GM23248 (cell line): Measurements from ENCODE around the gene QRICH1. TPM values are rescaled to one million over a fixed set of nuclear protein-coding genes. Genes with fewer than 3 reads are reported as not detected.

Experiments used
- DNase-seq: peaks from one replicate; pipeline ENCODE4 v3.0.0-alpha.2; 2015
- H2AFZ ChIP-seq: fragments of 200-600 bp; sonication (generic); 2 replicates; pipeline ENCODE4 v1.6.1; 2016; ENCODE audit warnings: antibody characterized with exemption
- H3F3A ChIP-seq: fragments of 200-600 bp; sonication (generic); 2 replicates; pipeline ENCODE4 v1.6.1; 2016; ENCODE audit warnings: mild to moderate bottlenecking, antibody characterized with exemption, mixed run types; ENCODE audit not compliant: insufficient read depth
- H3K27ac ChIP-seq: fragments of 200-600 bp; sonication (generic); 2 replicates; pipeline ENCODE4 v1.5.1; 2016; ENCODE audit warnings: mild to moderate bottlenecking
- H3K27me3 ChIP-seq: fragments of 200-600 bp; sonication (generic); replicated peaks from 2 replicates; pipeline ENCODE4 v1.6.1; 2016; ENCODE audit warnings: mild to moderate bottlenecking; ENCODE audit not compliant: insufficient read depth
- H3K36me3 ChIP-seq: fragments of 200-600 bp; sonication (generic); 2 replicates; pipeline ENCODE4 v1.6.1; 2016; ENCODE audit warnings: low read depth, mild to moderate bottlenecking
- H3K4me1 ChIP-seq: fragments of 200-600 bp; sonication (generic); 2 replicates; pipeline ENCODE4 v1.6.1; 2016; ENCODE audit warnings: mild to moderate bottlenecking; ENCODE audit not compliant: insufficient read depth
- H3K4me2 ChIP-seq: fragments of 200-600 bp; sonication (generic); one replicate; pipeline ENCODE4 v1.6.1; 2016; ENCODE audit warnings: mild to moderate bottlenecking; ENCODE audit not compliant: unreplicated experiment
- H3K4me3 ChIP-seq: fragments of 200-600 bp; sonication (generic); 2 replicates; pipeline ENCODE4 v1.5.1; 2016; ENCODE audit warnings: mild to moderate bottlenecking
- H3K79me2 ChIP-seq: fragments of 200-600 bp; sonication (generic); 2 replicates; pipeline ENCODE4 v1.6.1; 2016; ENCODE audit warnings: mild to moderate bottlenecking; ENCODE audit not compliant: insufficient read depth
- H3K9ac ChIP-seq: fragments of 200-600 bp; sonication (generic); 2 replicates; pipeline ENCODE4 v1.6.1; 2016; ENCODE audit warnings: mild to moderate bottlenecking
- H3K9me2 ChIP-seq: fragments of 200-600 bp; sonication (generic); 2 replicates; pipeline ENCODE4 v1.6.1; 2016; ENCODE audit warnings: mixed run types, mild to moderate bottlenecking, moderate library complexity; ENCODE audit not compliant: insufficient read depth
- H3K9me3 ChIP-seq: fragments of 200-600 bp; sonication (generic); one replicate; pipeline ENCODE4 v1.6.1; 2017; ENCODE audit warnings: low read depth
- H4K20me1 ChIP-seq: fragments of 200-600 bp; sonication (generic); 2 replicates; pipeline ENCODE4 v1.6.0; 2016; ENCODE audit not compliant: insufficient read depth
- EZH2 ChIP-seq: fragments of 200-600 bp; sonication (generic); IDR thresholded peaks from 2 replicates; pipeline ENCODE4 v1.6.1; 2018; ENCODE audit warnings: antibody characterized with exemption, mild to moderate bottlenecking; ENCODE audit not compliant: insufficient read depth, poor library complexity, severe bottlenecking
- EZH2phosphoT487 ChIP-seq: fragments of 200-600 bp; sonication (generic); IDR thresholded peaks from 2 replicates; pipeline ENCODE4 v1.6.1; 2018; ENCODE audit warnings: antibody characterized with exemption, moderate library complexity, mild to moderate bottlenecking, low read depth; ENCODE audit not compliant: insufficient read depth
- WGBS, 2 experiments: methylation state at CpG; one replicate each; pipeline ENCODE4 v1.1.6; 2015 to 2017; ENCODE audit warnings: low lambda C conversion rate in 2 of 2, low coverage in 1 of 2; ENCODE audit errors: missing lambda C conversion rate in 2 of 2; 5-methylcytosine and 5-hydroxymethylcytosine counted together
- in situ Hi-C: fragments of 300-500 bp; cut with MboI; formaldehyde crosslinking; loops from 2 replicates; pipeline ENCODE4 v1.15.0; 2020
- polyA plus RNA-seq: library from polyadenylated mRNA; unstranded; fragments of >200 nt; fragmentation: Nextera tagmentation; extraction: Ambion mirVana; gene quantifications from 2 replicates; pipeline ENCODE4 v1.2.1, GENCODE V29; 2016
- total RNA-seq: library from RNA; depleted of rRNA; stranded (reverse); fragments of >200 nt; shearing (Covaris generic); gene quantifications from 2 replicates; pipeline ENCODE4 v1.2.3, GENCODE V29; 2014

The QRICH1 gene
- total and polyA plus RNA-seq, 2 experiments from 2014 or later: 29.0 to 107 TPM

- Histone ChIP-seq H3F3A (peaks cover 34% of the 10 kb centered on the region), H3K4me1 (peaks cover 9% of the 10 kb centered on the region; the same call in 1 of the 2 replicates), H3K9me3 (no peaks in the 10 kb centered on the region), H3K27ac (peak within 1 kb of the TSS; percentile 73), H3K9ac (peak within 1 kb of the TSS; percentile 86), H3K9me2 (no peaks in the 10 kb centered on the region), H3K79me2 (peaks cover 36% of the 10 kb centered on the region), H3K36me3 (peaks cover 24% of the 10 kb centered on the region; the same call in 1 of the 2 replicates), H3K4me2 (peak within 1 kb of the TSS; percentile 84), H3K27me3 (no peaks in the 10 kb centered on the region), H4K20me1 (no peaks in the 10 kb centered on the region), H3K4me3 (peak within 1 kb of the TSS; percentile 76), H2AFZ (peak within 1 kb of the TSS; percentile 14)
- in situ Hi-C loops: no loop called here
- 1 to 2% methylated on average over 54 to 60 of the region's 70 CpGs for WGBS, 2 experiments
- TF ChIP-seq EZH2 (no peak), EZH2phosphoT487 (no peak)
- peak; percentile 95 for DNase-seq
Observed at GRCh38 chr3:49120438-49121131, 26.7 kb upstream of the QRICH1 start, which contains the start of gene USP19. Gene USP19 (minus strand): TSS chr3:49120823. CDS start chr3:49119145, 1,678 bp downstream.

GRCh38 chr3:49120096-49120437 lies 26.2 kb upstream of the QRICH1 start:
- Histone ChIP-seq H3K27ac (peak overlapping the region; percentile 73), H3K4me3 (peak overlapping the region; percentile 76), H3K9ac (peak overlapping the region; percentile 86), H3K9me3 (no peaks in the 10 kb centered on the region), H3F3A (peaks cover 34% of the 10 kb centered on the region), H3K4me2 (peak overlapping the region; percentile 84), H3K27me3 (no peaks in the 10 kb centered on the region), H3K36me3 (peaks cover 27% of the 10 kb centered on the region; the same call in 1 of the 2 replicates), H2AFZ (peak overlapping the region; percentile 14), H3K9me2 (no peaks in the 10 kb centered on the region), H3K4me1 (peaks cover 9% of the 10 kb centered on the region; the same call in 1 of the 2 replicates), H3K79me2 (peaks cover 36% of the 10 kb centered on the region), H4K20me1 (no peaks in the 10 kb centered on the region)
- in situ Hi-C loops: no loop called here
- no peak for TF ChIP-seq EZH2
- TF ChIP-seq EZH2phosphoT487: no peak
- peak; percentile 48 for DNase-seq
- WGBS, 2 experiments: 1 to 2% methylated on average over 8 to 9 of the region's 9 CpGs

GRCh38 chr3:49119439-49119838 lies 25.6 kb upstream of the QRICH1 start:
- 34 to 41% methylated on average over 3 of the region's 3 CpGs for WGBS, 2 experiments
- H3K9me2 ChIP-seq: no peaks in the 10 kb centered on the region
- peaks cover 36% of the 10 kb centered on the region for H3K79me2 ChIP-seq
- peak overlapping the region; percentile 73 for H3K27ac ChIP-seq
- H3K9me3 ChIP-seq: no peaks in the 10 kb centered on the region
- H3K27me3 ChIP-seq: no peaks in the 10 kb centered on the region
- peaks cover 31% of the 10 kb centered on the region for H3F3A ChIP-seq
- peak overlapping the region; percentile 86 for H3K9ac ChIP-seq
- peak overlapping the region; percentile 76 for H3K4me3 ChIP-seq
- peaks cover 9% of the 10 kb centered on the region; the same call in 1 of the 2 replicates for H3K4me1 ChIP-seq
- peak; percentile 82 for DNase-seq
- H3K36me3 ChIP-seq: peaks cover 29% of the 10 kb centered on the region
- no peak overlapping the region for H2AFZ ChIP-seq
- in situ Hi-C loops: no loop called here
- H4K20me1 ChIP-seq: no peaks in the 10 kb centered on the region
- H3K4me2 ChIP-seq: peak overlapping the region; percentile 84
- TF ChIP-seq EZH2phosphoT487 (no peak), EZH2 (no peak)

- Histone ChIP-seq H3K4me2 (peak overlapping the region; percentile 84), H3K27me3 (no peaks in the 10 kb centered on the region), H3F3A (peaks cover 30% of the 10 kb centered on the region), H3K9me3 (no peaks in the 10 kb centered on the region), H3K9me2 (no peaks in the 10 kb centered on the region), H3K4me3 (peak overlapping the region; percentile 76), H3K9ac (peak overlapping the region; percentile 86; the same call in 1 of the 2 replicates), H3K79me2 (peaks cover 36% of the 10 kb centered on the region), H3K4me1 (peaks cover 9% of the 10 kb centered on the region; the same call in 1 of the 2 replicates), H3K27ac (peak overlapping the region; percentile 73), H3K36me3 (peaks cover 31% of the 10 kb centered on the region), H2AFZ (no peak overlapping the region), H4K20me1 (no peaks in the 10 kb centered on the region)
- WGBS, 2 experiments: 60 to 69% methylated on average over 10 of the region's 10 CpGs
- TF ChIP-seq EZH2 (no peak), EZH2phosphoT487 (no peak)
- in situ Hi-C loops: no loop called here
- no peak for DNase-seq
Observed at GRCh38 chr3:49119036-49119435, 25.2 kb upstream of the QRICH1 start.
